ENCODE results near the gene ACVR2B.
A peak's percentile ranks its signal among the peaks of the same experiment; 100 is the strongest.

ACVR2B gene

GRCh38 chr3:38489766-38490165 lies 36.1 kb downstream of the ACVR2B start:
- DNase-seq = no peak

DNA sequence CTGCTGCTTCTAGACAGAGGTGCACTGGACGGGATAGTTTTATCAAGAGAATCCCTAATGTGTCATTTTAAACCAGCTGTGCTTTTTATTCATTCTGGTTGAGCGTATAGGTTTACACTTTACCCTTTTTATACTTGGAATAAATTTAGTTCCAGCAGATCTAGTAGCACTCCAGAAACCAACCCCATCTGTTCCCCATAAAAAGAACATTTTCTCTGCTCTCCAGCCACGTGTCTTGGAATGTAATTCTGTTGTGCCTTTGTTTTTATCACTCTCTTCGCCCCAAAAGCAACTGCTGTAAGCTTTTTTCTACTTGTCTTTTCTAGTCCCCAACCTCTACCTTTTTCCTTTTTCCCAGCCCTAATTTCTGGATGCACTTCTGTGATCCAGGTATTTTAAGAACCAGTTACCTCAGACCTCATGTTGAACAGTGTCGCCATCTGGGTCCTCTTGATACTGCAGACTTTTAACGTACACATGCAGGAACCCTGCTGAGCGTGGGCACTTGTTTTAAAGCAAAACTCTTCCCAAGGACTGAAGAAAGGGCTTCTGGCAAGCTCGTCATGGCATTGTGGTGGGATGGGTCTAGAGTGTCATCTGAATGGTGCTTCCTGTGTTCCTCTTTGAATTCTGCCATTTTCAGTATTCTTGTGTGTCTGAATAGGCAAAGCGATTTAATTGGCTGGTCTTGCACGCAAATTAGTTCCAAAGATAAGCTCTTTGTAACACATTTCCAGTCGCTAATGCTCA lies 36.8 kb downstream of the ACVR2B start:
- DNase-seq = no peak

DNA sequence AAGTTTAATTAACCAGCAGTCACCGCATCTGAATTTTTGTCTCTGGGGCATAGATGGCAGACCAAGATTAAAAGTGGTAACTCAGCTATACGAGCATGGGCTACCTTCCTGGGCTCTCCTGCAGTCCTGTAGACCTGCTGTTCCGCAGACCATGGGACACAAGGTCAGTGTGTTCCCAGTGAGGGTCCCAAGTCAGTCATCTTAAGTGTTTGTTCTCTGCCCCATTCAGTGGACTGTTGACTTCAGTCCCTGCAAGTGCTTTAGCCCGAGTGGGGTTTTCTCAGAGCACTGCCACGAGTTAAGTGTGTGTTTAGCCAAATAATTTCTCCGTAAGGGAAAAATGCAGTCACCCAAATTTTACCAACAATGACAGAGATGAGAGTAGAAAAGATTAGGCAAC lies 37.5 kb downstream of the ACVR2B start:
- no peak for DNase-seq

- no peak for DNase-seq
Observed at GRCh38 chr3:38493031-38493430, 39.3 kb downstream of the ACVR2B start.

GRCh38 chr3:38496131-38496910 lies 42.6 kb downstream of the ACVR2B start, which contains the start of gene EXOG:
Gene EXOG (plus strand): TSS chr3:38496340. CDS start chr3:38496368, 28 bp downstream.
- DNase-seq = peak; percentile 55

GRCh38 chr3:38497031-38497430 lies 43.3 kb downstream of the ACVR2B start:
- no peak for DNase-seq

GRCh38 chr3:38500688-38501417 lies 47.2 kb downstream of the ACVR2B start:
- no peak for DNase-seq

DNA sequence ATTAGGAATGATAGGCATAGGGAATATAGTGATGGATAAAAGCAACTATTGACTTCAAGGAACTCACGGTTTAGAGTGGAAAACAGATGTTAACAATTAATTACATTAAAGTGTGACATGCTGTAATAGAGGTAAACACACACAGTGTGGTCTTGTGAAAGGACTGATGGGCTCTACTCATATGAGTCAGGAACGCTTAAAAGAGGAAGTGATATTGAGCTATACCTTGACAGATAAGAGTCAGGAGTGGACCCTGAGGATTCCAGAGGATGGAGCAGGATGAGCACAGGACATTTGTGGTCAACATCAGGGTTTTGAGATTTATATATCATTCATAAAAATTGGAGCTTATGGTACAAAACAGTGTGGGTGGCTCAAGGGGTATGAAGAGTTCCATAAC lies 53.4 kb downstream of the ACVR2B start:
- DNase-seq = no peak

- DNase-seq = no peak
Observed at GRCh38 chr3:38509732-38510131, 56.0 kb downstream of the ACVR2B start.

DNA sequence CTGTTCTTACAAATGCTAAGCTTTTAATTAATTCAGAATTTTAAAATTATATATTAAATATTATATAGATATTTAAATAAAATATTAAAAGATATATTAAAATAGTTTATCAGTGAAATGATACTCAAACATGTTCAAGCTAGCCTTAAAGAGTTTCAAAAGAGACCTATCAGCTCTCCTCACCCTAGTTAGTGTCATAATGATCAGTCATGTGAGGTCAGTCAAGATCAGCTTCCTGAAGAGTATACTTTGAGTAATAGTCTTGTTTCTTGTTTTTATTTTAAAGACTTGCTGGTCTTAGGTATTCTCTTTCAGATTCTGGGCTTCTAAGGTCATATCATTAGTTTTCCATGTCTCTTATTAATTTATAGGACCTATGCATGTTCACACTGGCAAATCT lies 56.9 kb downstream of the ACVR2B start:
- DNase-seq = no peak

- no peak for DNase-seq
Observed at GRCh38 chr3:38511546-38511945, 57.9 kb downstream of the ACVR2B start.

DNA sequence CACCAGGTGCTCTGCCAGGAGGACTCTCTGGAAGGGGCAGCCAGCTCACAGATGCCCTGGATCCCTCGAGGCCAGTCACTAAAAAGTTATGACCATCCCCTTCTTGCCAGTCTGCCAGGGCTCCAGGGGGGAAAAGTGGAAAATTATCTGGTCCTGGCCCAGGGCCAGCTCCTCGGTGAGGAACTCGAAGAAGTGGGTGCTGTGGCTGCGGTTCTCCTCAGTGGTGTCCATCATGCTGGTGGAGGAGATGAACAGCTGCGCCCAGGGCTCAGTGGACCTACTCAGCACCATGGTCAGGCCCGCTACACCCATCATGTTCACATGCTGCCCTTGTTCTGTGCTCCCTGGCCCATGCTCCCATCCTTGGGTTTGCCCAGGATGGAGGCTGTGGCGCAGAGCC lies 61.7 kb downstream of the ACVR2B start:
- DNase-seq = no peak

- DNase-seq = no peak
Observed at GRCh38 chr3:38516669-38517068, 63.0 kb downstream of the ACVR2B start.

- DNase-seq = no peak
Observed at GRCh38 chr3:38519000-38519399, 65.3 kb downstream of the ACVR2B start.

- DNase-seq = no peak
Observed at GRCh38 chr3:38519651-38520050, 66.0 kb downstream of the ACVR2B start.

DNA sequence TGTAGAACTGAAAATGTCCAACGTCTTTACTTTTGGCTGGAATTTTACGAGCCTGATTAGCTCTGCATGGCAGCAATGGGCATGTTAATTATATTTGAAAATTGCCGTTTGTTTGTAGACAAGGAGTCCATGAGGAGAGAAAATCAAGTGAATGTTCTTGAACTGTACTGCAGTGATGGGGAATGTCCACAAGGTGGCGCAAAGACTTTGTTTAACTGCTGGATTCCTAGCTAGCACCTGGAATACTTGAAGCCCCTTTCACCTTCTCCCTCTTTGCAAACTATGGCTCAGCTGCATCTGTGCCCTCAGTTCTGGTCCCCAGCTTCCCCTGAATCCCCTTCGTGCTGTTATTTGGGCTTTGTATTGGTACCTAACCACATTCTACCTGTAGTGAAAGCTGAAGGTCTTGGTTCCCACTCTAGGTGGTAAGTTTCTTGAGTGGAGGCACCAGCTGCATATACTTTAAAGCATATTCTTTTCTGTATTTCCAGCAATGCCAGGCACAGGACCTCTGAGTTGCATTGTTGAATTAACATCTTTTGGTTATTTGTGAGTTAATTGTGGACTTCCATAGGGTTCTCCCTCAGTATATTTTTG lies 67.8 kb downstream of the ACVR2B start:
- DNase-seq = no peak

GRCh38 chr3:38522002-38522401 lies 68.3 kb downstream of the ACVR2B start:
- no peak for DNase-seq

- DNase-seq = no peak
Observed at GRCh38 chr3:38524141-38524739, 70.5 kb downstream of the ACVR2B start.

DNA sequence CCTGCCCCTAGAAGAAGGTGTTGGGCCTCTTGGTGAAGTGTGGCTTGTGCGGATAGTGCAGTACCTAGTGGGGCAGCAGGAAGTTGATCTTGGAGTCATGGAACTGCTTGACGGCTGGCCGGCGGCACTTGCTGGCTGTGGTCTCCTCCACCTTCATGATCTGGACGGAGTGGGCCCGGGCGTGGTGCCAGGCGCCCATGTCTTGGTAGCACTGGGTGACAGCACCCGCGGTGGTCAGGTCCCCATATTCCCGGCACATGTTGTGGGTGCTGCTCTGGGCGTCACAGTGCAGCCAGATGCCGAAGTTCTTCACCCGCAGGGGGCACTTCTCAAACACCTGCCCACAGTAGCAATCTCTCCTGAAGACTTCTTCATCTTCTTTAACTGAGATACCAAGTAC lies 73.1 kb downstream of the ACVR2B start:
- no peak for DNase-seq

DNA sequence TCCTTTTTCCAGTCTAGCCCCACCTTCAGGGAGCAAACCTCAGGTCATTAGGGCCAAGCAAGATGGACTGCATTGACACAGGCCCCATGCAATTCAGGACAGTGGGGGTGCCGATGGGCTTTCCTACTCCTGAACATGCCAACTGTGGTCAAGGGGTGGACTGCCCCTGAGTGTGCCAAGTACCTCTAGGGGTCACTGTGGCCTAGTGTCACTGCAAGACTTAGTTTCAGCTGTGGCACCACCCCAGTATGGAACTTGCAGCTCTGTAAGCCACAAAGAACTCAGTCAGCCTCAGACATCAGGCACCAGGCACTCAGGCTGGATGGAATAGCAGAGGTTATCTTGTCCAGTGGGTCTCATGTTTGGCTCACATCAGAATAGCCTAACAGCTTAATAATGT lies 74.8 kb downstream of the ACVR2B start:
- DNase-seq = no peak

GRCh38 chr3:38532529-38532928 lies 78.8 kb downstream of the ACVR2B start:
- no peak for DNase-seq

DNA sequence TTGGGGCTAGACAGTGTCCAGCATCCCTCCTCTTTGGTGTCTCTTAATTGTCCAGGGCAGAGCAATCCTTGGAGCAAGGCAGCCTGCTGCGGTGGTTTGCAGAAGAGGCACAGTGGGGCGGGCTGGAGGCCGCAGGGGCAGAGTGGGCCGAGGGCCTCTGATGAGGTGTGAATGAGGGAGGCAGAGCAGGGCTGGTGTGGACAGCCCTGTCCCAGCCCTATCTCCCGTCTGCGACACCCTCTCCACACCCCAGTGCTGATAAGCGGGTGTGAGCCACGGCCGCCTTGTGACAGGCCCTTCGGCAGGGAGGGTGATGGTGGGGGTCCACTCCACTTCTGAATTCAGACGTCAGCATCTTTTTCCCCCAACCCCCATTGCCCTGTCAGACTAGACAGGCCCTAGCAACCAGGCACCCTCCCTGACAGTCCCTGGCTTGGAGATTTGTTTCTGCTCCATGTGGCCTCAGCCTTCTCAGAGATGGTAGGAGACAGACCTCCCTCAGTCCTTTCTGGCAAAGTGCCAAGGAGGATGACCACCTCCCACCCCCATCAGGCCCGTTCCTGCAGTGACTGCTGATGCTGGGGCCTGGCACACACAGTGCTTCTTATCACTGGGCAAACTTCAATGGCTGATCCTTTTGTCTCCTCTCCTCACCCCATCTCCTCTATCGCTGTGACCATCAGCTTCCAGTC lies 79.7 kb downstream of the ACVR2B start:
- no peak for DNase-seq
